Measurements from ENCODE around the gene CYTH3. TPM values are rescaled to one million over a fixed set of nuclear protein-coding genes. Genes with fewer than 3 reads are reported as not detected.
A peak's percentile ranks its signal among the peaks of the same experiment; 100 is the strongest.

The CYTH3 gene
- total and polyA plus RNA-seq, 2 of the 13 experiments (the other 11 are each of a cell fraction or from before 2014, with no cell fraction given), result 3.1 to 3.8 TPM

DNA sequence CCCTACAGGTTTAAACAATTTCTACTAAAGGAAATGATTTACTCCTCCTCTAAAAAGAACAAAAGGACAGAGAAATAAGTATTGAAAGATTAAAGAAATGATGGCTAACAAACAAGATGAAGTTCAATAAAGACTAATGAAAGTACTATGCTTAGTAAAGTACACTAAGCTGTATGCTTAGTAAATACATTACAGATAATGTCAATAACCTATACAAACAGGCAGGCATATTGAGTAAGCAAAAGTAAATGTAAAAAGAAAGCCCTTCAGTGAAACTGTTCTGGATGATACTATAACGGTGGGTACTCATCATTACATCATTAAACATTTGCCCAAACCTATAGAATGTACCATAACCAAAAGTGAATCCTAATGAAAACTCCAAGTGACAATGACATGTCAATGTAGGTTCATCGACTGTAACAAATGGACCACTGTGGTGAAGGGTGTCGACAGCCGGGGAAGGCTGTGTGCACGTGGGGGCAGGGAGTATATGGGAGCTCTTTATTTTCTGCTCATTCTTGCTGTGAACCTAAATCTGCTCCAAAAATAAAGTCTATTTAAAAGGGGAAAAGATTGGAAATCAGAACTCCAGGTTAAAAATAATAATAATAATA is 34.0 kb downstream of the CYTH3 start (continued):
- TF ChIP-seq ZNF225 (CRISPR knock-in tag; IDR thresholded peaks at IDR 0.05), result no peak
- TF ChIP-seq ZNF407 (CRISPR knock-in tag; IDR thresholded peaks at IDR 0.05; ENCODE audit: not compliant biosample characterization), result no peak
- no peak for TF ChIP-seq CCDC6 (CRISPR knock-in tag; IDR thresholded peaks at IDR 0.05)
- no peak for TF ChIP-seq REL (CRISPR knock-in tag; conservative IDR thresholded peaks at IDR 0.05)
- TF ChIP-seq SOX6 (IDR thresholded peaks at IDR 0.05), result no peak
- peak; percentile 40; the same call in 1 of the 2 replicates for TF ChIP-seq SOX6 (CRISPR knock-in tag; IDR thresholded peaks at IDR 0.05)
- TF ChIP-seq MEIS1 (CRISPR knock-in tag; IDR thresholded peaks at IDR 0.05; ENCODE audit: borderline replicate concordance), result no peak
- TF ChIP-seq ZFP90 (CRISPR knock-in tag; IDR thresholded peaks at IDR 0.05; ENCODE audit: borderline replicate concordance), result no peak
- no peak for TF ChIP-seq RELA (CRISPR knock-in tag; IDR thresholded peaks at IDR 0.05)
- TF ChIP-seq ZNF530 (CRISPR knock-in tag; IDR thresholded peaks at IDR 0.05; ENCODE audit: low read depth), result no peak
- TF ChIP-seq TBX2 (CRISPR knock-in tag; IDR thresholded peaks at IDR 0.05; ENCODE audit: borderline replicate concordance), result no peak
- TF ChIP-seq MLX (CRISPR knock-in tag; IDR thresholded peaks at IDR 0.05), result peak; percentile 23; the same call in 1 of the 2 replicates
- TF ChIP-seq ZNF746 (CRISPR knock-in tag; IDR thresholded peaks at IDR 0.05), result no peak
- no peak for TF ChIP-seq SRSF9 (IDR thresholded peaks at IDR 0.05; ENCODE audit: borderline replicate concordance, insufficient read depth, low read depth, low read length, poor library complexity, severe bottlenecking)
- TF ChIP-seq HMGXB3 (CRISPR knock-in tag; IDR thresholded peaks at IDR 0.05; ENCODE audit: borderline replicate concordance), result no peak
- TF ChIP-seq XBP1 (CRISPR knock-in tag; IDR thresholded peaks at IDR 0.05), result no peak
- TF ChIP-seq ZNF616 (CRISPR knock-in tag; IDR thresholded peaks at IDR 0.05; ENCODE audit: low read depth), result no peak
